Epithelial cell of esophagus (primary cell): ENCODE measurements around the gene EMC8.
"Not testable (repeated sequence)": the region's sequence is repeated elsewhere in the genome, so short reads cannot be mapped to it uniquely, and the experiment has no call there.

Experiments
- DNase-seq: peaks from one replicate; pipeline ENCODE4 v3.0.0; 2010; ENCODE audit warnings: low read depth
- H3K4me3 ChIP-seq: 2 replicates; pipeline ENCODE4 v1.5.1; 2011; ENCODE audit warnings: mild to moderate bottlenecking, low read length, control low read depth
- CTCF ChIP-seq: IDR thresholded peaks from 2 replicates; pipeline ENCODE4 v1.5.1; 2011; ENCODE audit warnings: low read depth, mild to moderate bottlenecking, low read length, control low read depth, inconsistent platforms; ENCODE audit not compliant: insufficient read depth; ENCODE audit errors: missing control alignments

The EMC8 gene

DNA sequence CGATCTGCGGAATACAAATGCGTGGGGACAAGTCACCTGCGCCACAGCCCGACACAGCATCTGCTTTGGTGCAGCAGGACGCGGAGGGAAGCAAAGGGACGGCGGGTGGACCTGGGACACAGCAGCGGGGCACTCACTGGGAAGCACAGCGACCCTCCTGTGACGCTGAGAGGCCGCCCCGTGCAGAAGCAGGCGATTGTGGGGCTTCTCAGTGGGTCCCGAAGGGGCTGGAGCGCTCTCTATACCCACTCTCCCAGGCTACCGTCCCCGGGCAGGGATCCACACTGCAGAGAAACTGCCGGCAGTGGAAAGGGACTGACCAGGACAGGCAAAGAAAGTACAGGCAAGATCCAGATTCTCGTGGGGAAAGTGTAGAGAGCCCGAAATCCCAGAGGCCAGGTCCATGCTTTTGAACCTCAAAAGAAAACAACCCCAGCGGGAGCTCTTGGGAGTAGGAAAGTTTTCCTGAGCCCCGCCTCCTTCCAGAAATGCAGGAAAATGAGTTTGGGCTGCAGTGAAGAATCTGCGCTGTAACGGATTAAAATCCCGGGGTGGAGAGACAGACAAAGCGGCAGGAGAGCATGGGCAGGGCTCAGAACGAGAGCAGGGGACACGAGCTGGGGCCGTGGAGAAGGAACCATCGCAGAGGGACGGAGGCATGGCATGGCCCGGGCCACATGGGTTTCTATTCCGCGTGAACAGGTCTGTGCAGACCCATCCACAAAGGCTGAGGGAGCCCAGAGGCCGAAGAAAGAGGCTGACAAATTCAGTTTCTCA is 12.9 kb upstream of the EMC8 start:
- H3K4me3 ChIP-seq: no peak overlapping the region
- no peak for TF ChIP-seq CTCF
- no peak for DNase-seq

DNA sequence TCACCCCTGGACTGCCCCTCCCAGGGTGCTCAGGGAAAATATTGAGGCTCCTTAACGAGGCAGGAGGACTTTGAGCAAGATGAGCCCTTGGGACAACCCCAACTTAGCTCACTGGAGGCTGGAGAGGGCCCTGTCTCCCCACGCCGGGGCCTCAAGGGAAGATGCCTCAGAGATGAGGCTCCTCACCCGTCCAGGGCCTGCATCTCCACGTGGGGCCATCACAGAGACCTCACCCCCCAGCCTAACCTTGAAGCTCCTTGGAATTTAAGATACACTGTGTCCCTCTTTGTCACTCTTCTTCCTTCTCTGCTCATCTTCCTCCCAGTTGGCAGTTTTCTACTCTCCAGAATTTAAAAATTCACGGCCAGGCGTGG is 11.4 kb upstream of the EMC8 start:
- H3K4me3 ChIP-seq: no peak overlapping the region
- DNase-seq: no peak
- TF ChIP-seq CTCF: no peak

- H3K4me3 ChIP-seq: no peak overlapping the region
- no peak for TF ChIP-seq CTCF
- DNase-seq: no peak
Observed at GRCh38 chr16:85810097-85810741, 10.9 kb upstream of the EMC8 start.

GRCh38 chr16:85809645-85810044 is 10.3 kb upstream of the EMC8 start:
- H3K4me3 ChIP-seq: no peak overlapping the region
- no peak for TF ChIP-seq CTCF
- no peak for DNase-seq

GRCh38 chr16:85808926-85809325 is 9.6 kb upstream of the EMC8 start:
- H3K4me3 ChIP-seq: no peak overlapping the region
- no peak for TF ChIP-seq CTCF
- DNase-seq: no peak

DNA sequence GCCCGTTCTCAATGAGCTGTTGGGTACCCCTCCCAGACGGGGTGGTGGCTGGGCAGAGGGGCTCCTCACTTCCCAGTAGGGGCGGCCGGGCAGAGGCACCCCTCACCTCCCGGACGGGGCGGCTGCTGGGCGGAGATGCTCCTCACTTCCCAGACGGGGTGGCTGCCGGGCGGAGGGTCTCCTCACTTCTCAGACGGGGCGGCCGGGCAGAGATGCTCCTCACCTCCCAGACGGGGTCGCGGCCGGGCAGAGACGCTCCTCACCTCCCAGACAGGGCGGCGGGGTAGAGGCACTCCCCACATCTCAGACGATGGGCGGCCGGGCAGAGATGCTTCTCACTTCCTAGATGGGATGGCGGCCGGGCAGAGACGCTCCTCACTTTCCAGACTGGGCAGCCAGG is 8.8 kb upstream of the EMC8 start:
- DNase-seq: not testable (repeated sequence)

DNA sequence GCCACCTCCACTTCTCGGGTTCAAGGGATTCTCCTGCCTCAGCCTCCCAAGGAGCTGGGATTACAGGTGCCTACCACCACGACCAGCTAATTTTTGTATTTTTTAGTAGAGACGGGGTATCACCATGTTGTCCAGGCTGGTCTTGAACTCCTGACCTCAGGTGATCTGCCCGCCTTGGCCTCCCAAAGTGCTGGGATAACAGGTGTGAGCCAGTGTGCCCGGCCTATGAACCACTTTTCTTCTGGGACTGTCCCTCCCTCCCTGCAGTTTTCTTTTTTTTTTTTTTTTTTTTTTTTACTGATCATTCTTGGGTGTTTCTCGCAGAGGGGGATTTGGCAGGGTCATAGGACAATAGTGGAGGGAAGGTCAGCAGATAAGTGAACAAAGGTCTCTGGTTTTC is 8.0 kb upstream of the EMC8 start:
- not testable (repeated sequence) for DNase-seq

More for the DNA sequence above, 8.8 kb upstream of the EMC8 start:
- not testable (repeated sequence) for H3K4me3 ChIP-seq

DNA sequence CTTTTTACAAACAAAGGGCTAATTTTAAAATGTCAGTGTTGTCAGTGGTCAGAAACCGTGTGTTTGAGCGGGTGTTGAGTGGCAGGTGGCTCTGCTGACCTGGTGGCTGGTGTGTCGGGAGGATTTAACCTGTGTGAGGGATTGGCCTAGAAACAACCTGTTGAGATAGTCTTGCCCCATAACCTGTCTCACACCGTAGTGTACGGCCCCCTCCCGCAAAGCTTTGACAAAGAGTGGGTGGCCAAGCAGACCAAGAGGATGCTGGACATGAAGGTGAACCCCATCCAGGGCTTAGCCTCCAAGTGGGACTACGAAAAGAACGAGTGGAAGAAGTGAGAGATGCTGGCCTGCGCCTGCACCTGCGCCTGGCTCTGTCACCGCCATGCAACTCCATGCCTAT is 7.2 kb upstream of the EMC8 start:
- DNase-seq: no peak
- TF ChIP-seq CTCF: no peak

More for the DNA sequence above, 8.0 kb upstream of the EMC8 start:
- H3K4me3 ChIP-seq: not testable (repeated sequence)

More for the DNA sequence above, 7.2 kb upstream of the EMC8 start:
- no peak overlapping the region for H3K4me3 ChIP-seq
